ENCODE data around the gene MRPL42. TPM values are rescaled to one million over a fixed set of nuclear protein-coding genes. Genes with fewer than 3 reads are reported as not detected.
A peak's percentile ranks its signal among the peaks of the same experiment; 100 is the strongest.

The MRPL42 gene
- total RNA-seq, 1 donor from 2014 or later = 82.7 TPM

DNA sequence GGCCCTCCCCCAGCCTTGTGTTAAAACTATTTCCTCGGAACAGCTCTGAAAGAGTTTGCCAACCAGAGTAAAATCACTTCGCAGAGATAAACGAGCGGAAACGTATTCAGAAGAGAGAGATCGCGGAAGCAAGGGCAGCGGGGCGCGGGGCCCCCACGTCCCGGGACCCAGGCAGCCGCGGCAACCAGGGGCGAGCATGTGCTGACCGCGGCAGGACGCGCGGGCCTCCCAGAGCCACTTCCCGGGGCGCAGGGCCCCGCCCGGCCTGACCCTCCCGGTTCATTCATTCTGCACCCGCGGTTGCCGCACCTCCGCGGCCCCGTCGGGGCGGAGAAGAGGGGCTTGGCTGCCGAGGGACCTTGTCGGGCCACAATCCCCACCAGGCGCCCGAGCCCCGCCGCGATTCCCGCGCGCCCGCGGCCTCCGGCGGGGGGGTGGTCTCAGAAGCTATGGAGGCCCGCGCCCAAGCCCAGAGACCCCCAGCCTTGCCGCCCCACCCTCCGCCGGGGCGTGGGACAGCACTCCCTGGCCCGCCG lies 26.2 kb upstream of the MRPL42 start:
- Mint-ChIP-seq H3K36me3 (ENCODE audit: unreplicated experiment) (no peaks in the 10 kb centered on the region), H3K27ac (ENCODE audit: unreplicated experiment) (peak overlapping the region; percentile 91), H3K27me3 (ENCODE audit: unreplicated experiment) (peaks cover 7% of the 10 kb centered on the region), H3K4me3 (ENCODE audit: unreplicated experiment) (peak overlapping the region; percentile 95), H3K9me3 (ENCODE audit: unreplicated experiment) (peaks cover 10% of the 10 kb centered on the region), H3K4me1 (ENCODE audit: low read depth, unreplicated experiment) (peaks cover 17% of the 10 kb centered on the region)
- TF ChIP-seq CTCF (IDR thresholded peaks at IDR 0.05; ENCODE audit: partially characterized antibody, unreplicated experiment) = no peak
- peak; percentile 43 for DNase-seq

GRCh38 chr12:93441617-93442410 lies 25.5 kb upstream of the MRPL42 start, which contains the start of gene UBE2N:
TSS of gene UBE2N (minus strand) at chr12:93441947. CDS start at chr12:93441884, 63 bp downstream.
- peak; percentile 99 for DNase-seq
- Mint-ChIP-seq H3K36me3 (ENCODE audit: unreplicated experiment) (no peaks in the 10 kb centered on the region), H3K27ac (ENCODE audit: unreplicated experiment) (peak within 1 kb of the TSS; percentile 93), H3K9me3 (ENCODE audit: unreplicated experiment) (peaks cover 10% of the 10 kb centered on the region), H3K4me3 (ENCODE audit: unreplicated experiment) (peak within 1 kb of the TSS; percentile 95), H3K27me3 (ENCODE audit: unreplicated experiment) (peaks cover 7% of the 10 kb centered on the region), H3K4me1 (ENCODE audit: low read depth, unreplicated experiment) (peaks cover 17% of the 10 kb centered on the region)
- no peak for TF ChIP-seq CTCF (IDR thresholded peaks at IDR 0.05; ENCODE audit: partially characterized antibody, unreplicated experiment)

- Mint-ChIP-seq H3K4me3 (ENCODE audit: unreplicated experiment) (peak overlapping the region; percentile 93), H3K9me3 (ENCODE audit: unreplicated experiment) (peaks cover 11% of the 10 kb centered on the region), H3K27ac (ENCODE audit: unreplicated experiment) (peak overlapping the region; percentile 93), H3K27me3 (ENCODE audit: unreplicated experiment) (peaks cover 7% of the 10 kb centered on the region), H3K36me3 (ENCODE audit: unreplicated experiment) (no peaks in the 10 kb centered on the region), H3K4me1 (ENCODE audit: low read depth, unreplicated experiment) (peaks cover 17% of the 10 kb centered on the region)
- no peak for TF ChIP-seq CTCF (IDR thresholded peaks at IDR 0.05; ENCODE audit: partially characterized antibody, unreplicated experiment)
- DNase-seq = no peak
These were observed 24.6 kb upstream of the MRPL42 start for GRCh38 chr12:93442411-93443340.

- Mint-ChIP-seq H3K4me3 (ENCODE audit: unreplicated experiment) (no peak overlapping the region), H3K36me3 (ENCODE audit: unreplicated experiment) (no peaks in the 10 kb centered on the region), H3K9me3 (ENCODE audit: unreplicated experiment) (peaks cover 11% of the 10 kb centered on the region), H3K27me3 (ENCODE audit: unreplicated experiment) (peaks cover 7% of the 10 kb centered on the region), H3K4me1 (ENCODE audit: low read depth, unreplicated experiment) (peaks cover 13% of the 10 kb centered on the region), H3K27ac (ENCODE audit: unreplicated experiment) (no peak overlapping the region)
- TF ChIP-seq CTCF (IDR thresholded peaks at IDR 0.05; ENCODE audit: partially characterized antibody, unreplicated experiment) = no peak
- DNase-seq = no peak
These were observed 23.7 kb upstream of the MRPL42 start for GRCh38 chr12:93443576-93443975.

All from glutamatergic neuron (in vitro differentiated cells).